ENCODE data around the gene KCNMB4. TPM values are rescaled to one million over a fixed set of nuclear protein-coding genes. Genes with fewer than 3 reads are reported as not detected.

KCNMB4 gene
- total and polyA plus RNA-seq, 2 experiments from 2014 or later: 4.3 to 9.2 TPM

- Histone ChIP-seq H3K9me2 (replicated peaks; ENCODE audit: insufficient read depth) (no peaks in the 10 kb centered on the region), H3K4me3 (no peak overlapping the region), H3K27me3 (no peaks in the 10 kb centered on the region), H4K20me1 (ENCODE audit: insufficient read depth, poor library complexity, severe bottlenecking) (no peaks in the 10 kb centered on the region), H3K27ac (no peak overlapping the region), H3K9me3 (ENCODE audit: low read depth) (no peaks in the 10 kb centered on the region), H3K4me2 (no peak overlapping the region), H3K4me1 (ENCODE audit: insufficient read depth) (no peaks in the 10 kb centered on the region), H3K79me2 (no peaks in the 10 kb centered on the region), H3K36me3 (replicated peaks; ENCODE audit: insufficient read depth, low read depth) (no peaks in the 10 kb centered on the region), H2AFZ (no peak overlapping the region)
- 90% methylated on average over 2 of the region's 2 CpGs for WGBS (ENCODE audit: low lambda C conversion rate, missing lambda C conversion rate)
- no peak for DNase-seq (ENCODE audit: low spot score)
- TF ChIP-seq EZH2phosphoT487 (IDR thresholded peaks at IDR 0.05; ENCODE audit: low read depth, severe bottlenecking, unreplicated experiment) (no peak), CTCF (IDR thresholded peaks at IDR 0.05; ENCODE audit: poor library complexity) (no peak), EZH2 (IDR thresholded peaks at IDR 0.05; ENCODE audit: borderline replicate concordance) (no peak)
Measured at GRCh38 chr12:70467476-70467875, 101.4 kb downstream of the KCNMB4 start.

- Histone ChIP-seq H3K4me3 (no peak overlapping the region), H3K9me2 (replicated peaks; ENCODE audit: insufficient read depth) (no peaks in the 10 kb centered on the region), H3K36me3 (replicated peaks; ENCODE audit: insufficient read depth, low read depth) (no peaks in the 10 kb centered on the region), H3K4me2 (no peak overlapping the region), H2AFZ (no peak overlapping the region), H3K27me3 (no peaks in the 10 kb centered on the region), H3K9me3 (ENCODE audit: low read depth) (no peaks in the 10 kb centered on the region), H3K4me1 (ENCODE audit: insufficient read depth) (no peaks in the 10 kb centered on the region), H3K79me2 (no peaks in the 10 kb centered on the region), H3K27ac (no peak overlapping the region), H4K20me1 (ENCODE audit: insufficient read depth, poor library complexity, severe bottlenecking) (no peaks in the 10 kb centered on the region)
- no peak for DNase-seq (ENCODE audit: low spot score)
- WGBS (ENCODE audit: low lambda C conversion rate, missing lambda C conversion rate): 90% methylated on average over 10 of the region's 10 CpGs
- TF ChIP-seq EZH2phosphoT487 (IDR thresholded peaks at IDR 0.05; ENCODE audit: low read depth, severe bottlenecking, unreplicated experiment): no peak
- TF ChIP-seq CTCF (IDR thresholded peaks at IDR 0.05; ENCODE audit: poor library complexity): no peak
- no peak for TF ChIP-seq EZH2 (IDR thresholded peaks at IDR 0.05; ENCODE audit: borderline replicate concordance)
Measured at GRCh38 chr12:70467918-70468733, 102.0 kb downstream of the KCNMB4 start.

- no peaks in the 10 kb centered on the region for H3K79me2 ChIP-seq
- no peak for DNase-seq (ENCODE audit: low spot score)
- no peak overlapping the region for H3K27ac ChIP-seq
- no peak overlapping the region for H3K4me3 ChIP-seq
- 96% methylated on average over 3 of the region's 3 CpGs for WGBS (ENCODE audit: low lambda C conversion rate, missing lambda C conversion rate)
- TF ChIP-seq EZH2phosphoT487 (IDR thresholded peaks at IDR 0.05; ENCODE audit: low read depth, severe bottlenecking, unreplicated experiment) (no peak), CTCF (IDR thresholded peaks at IDR 0.05; ENCODE audit: poor library complexity) (no peak), EZH2 (IDR thresholded peaks at IDR 0.05; ENCODE audit: borderline replicate concordance) (no peak)
- H3K9me3 ChIP-seq (ENCODE audit: low read depth): no peaks in the 10 kb centered on the region
- no peaks in the 10 kb centered on the region for H3K9me2 ChIP-seq (replicated peaks; ENCODE audit: insufficient read depth)
- H3K36me3 ChIP-seq (replicated peaks; ENCODE audit: insufficient read depth, low read depth): no peaks in the 10 kb centered on the region
- no peak overlapping the region for H2AFZ ChIP-seq
- H3K27me3 ChIP-seq: no peaks in the 10 kb centered on the region
- no peaks in the 10 kb centered on the region for H3K4me1 ChIP-seq (ENCODE audit: insufficient read depth)
- H4K20me1 ChIP-seq (ENCODE audit: insufficient read depth, poor library complexity, severe bottlenecking): no peaks in the 10 kb centered on the region
- no peak overlapping the region for H3K4me2 ChIP-seq
Measured at GRCh38 chr12:70468741-70469140, 102.7 kb downstream of the KCNMB4 start.
